Gastrocnemius medialis (tissue), 4 donors: ENCODE measurements around the gene ATP6AP1.

Experiments used
- CTCF ChIP-seq, 5 experiments: fragments of 450-650 bp in 3 of 5; fragments of 200-600 bp in 2 of 5; sonication (generic) in 2 of 5; IDR thresholded peaks in 4 of 5; conservative IDR thresholded peaks in 1 of 5; 1 replicate in 4 of 5; 2 replicates in 1 of 5; pipeline ENCODE4 v1.5.1; 2016 to 2019; ENCODE audit warnings: antibody characterized with exemption in 5 of 5, mild to moderate bottlenecking in 3 of 5, moderate library complexity in 3 of 5
- POLR2A ChIP-seq, 2 donors: fragments of 450-650 bp; IDR thresholded peaks; one replicate each; pipeline ENCODE4 v1.6.1; 2017; ENCODE audit warnings: antibody characterized with exemption in 2 of 2, mild to moderate bottlenecking in 2 of 2, moderate library complexity in 2 of 2

- TF ChIP-seq CTCF (IDR thresholded peaks at IDR 0.05 in 4 of 5, conservative IDR thresholded peaks at IDR 0.05 in 1 of 5) (no peak), POLR2A (IDR thresholded peaks at IDR 0.05) (no peak)
Measured at GRCh38 chrX:154419189-154419588, 9.3 kb upstream of the ATP6AP1 start.
